Measurements from ENCODE around the gene INPP5D.

- TF ChIP-seq EP300 (IDR thresholded peaks at IDR 0.05; ENCODE audit: borderline replicate concordance in 1 of 2, low read depth in 1 of 2, low read length in 1 of 2), result no peak
- no peak for TF ChIP-seq CTCF (IDR thresholded peaks at IDR 0.05)
Observed at GRCh38 chr2:233068762-233069418, 8.7 kb downstream of the INPP5D start.
